Muscle of leg (tissue), 11 donors: ENCODE results near the gene DNM1. TPM values are rescaled to one million over a fixed set of nuclear protein-coding genes. Genes with fewer than 3 reads are reported as not detected.

Source experiments
- DNase-seq: peaks from one replicate; pipeline ENCODE4 v3.0.0; 2013
- H3K27ac ChIP-seq: one replicate; pipeline ENCODE4 v1.5.1; 2013; ENCODE audit warnings: mild to moderate bottlenecking, low read length, control low read depth
- H3K27me3 ChIP-seq: one replicate; pipeline ENCODE4 v1.6.1; 2013; ENCODE audit warnings: low read length; ENCODE audit not compliant: control insufficient read depth, insufficient read depth
- H3K36me3 ChIP-seq: one replicate; pipeline ENCODE4 v1.6.1; 2013; ENCODE audit warnings: low read length; ENCODE audit not compliant: control insufficient read depth, insufficient read depth
- H3K4me1 ChIP-seq: one replicate; pipeline ENCODE4 v1.6.1; 2013; ENCODE audit warnings: low read length; ENCODE audit not compliant: control insufficient read depth, insufficient read depth
- H3K4me3 ChIP-seq: one replicate; pipeline ENCODE4 v1.5.1; 2013; ENCODE audit warnings: low read length, control low read depth
- H3K9me3 ChIP-seq: replicated peaks from 2 replicates; pipeline ENCODE4 v1.6.1; 2013; ENCODE audit warnings: low read depth, low read length; ENCODE audit not compliant: control insufficient read depth
- WGBS: methylation state at CpG from one replicate; pipeline ENCODE4 v1.1.5; 2013; ENCODE audit warnings: missing lambda C conversion rate; ENCODE audit not compliant: insufficient coverage; 5-methylcytosine and 5-hydroxymethylcytosine counted together
- polyA plus RNA-seq, 8 donors: library from polyadenylated mRNA; unstranded; fragments of 120-200 nt; gene quantifications; one replicate each; pipeline versions ENCODE4 v1.2.1 to v1.2.3, GENCODE V29; 2013; ENCODE audit warnings: inconsistent platforms in 1 of 8, low replicate concordance in 1 of 8; ENCODE audit not compliant: insufficient read length in 8 of 8, insufficient read depth in 1 of 8
- total RNA-seq: library from RNA; stranded (reverse); fragments of 120-200 nt; gene quantifications from one replicate; pipeline ENCODE4 v1.2.4, GENCODE V29; 2013

Gene DNM1
- total and polyA plus RNA-seq, 9 donors: 18.5 to 75.6 (median 44.6) TPM

GRCh38 chr9:128250839-128251731, 47.9 kb downstream of the DNM1 start:
- Histone ChIP-seq H3K4me1 (peaks cover 35% of the 10 kb centered on the region), H3K9me3 (no peaks in the 10 kb centered on the region), H3K36me3 (peaks cover 42% of the 10 kb centered on the region), H3K27me3 (peaks cover 3% of the 10 kb centered on the region), H3K4me3 (peak overlapping the region; percentile 17), H3K27ac (peak overlapping the region; percentile 29)
- 21% methylated on average over 16 of the region's 43 CpGs for WGBS
- no peak for DNase-seq

- Histone ChIP-seq H3K27ac (no peak overlapping the region), H3K9me3 (no peaks in the 10 kb centered on the region), H3K4me1 (peaks cover 29% of the 10 kb centered on the region), H3K36me3 (peaks cover 45% of the 10 kb centered on the region), H3K4me3 (no peak overlapping the region), H3K27me3 (peaks cover 3% of the 10 kb centered on the region)
- DNase-seq: no peak
- WGBS: 40% methylated on average over 1 of the region's 3 CpGs
Measured at GRCh38 chr9:128251732-128252100, 48.5 kb downstream of the DNM1 start.

- Histone ChIP-seq H3K27ac (no peak overlapping the region), H3K9me3 (no peaks in the 10 kb centered on the region), H3K36me3 (peaks cover 46% of the 10 kb centered on the region), H3K27me3 (peaks cover 3% of the 10 kb centered on the region), H3K4me3 (no peak overlapping the region), H3K4me1 (peaks cover 21% of the 10 kb centered on the region)
- no peak for DNase-seq
- WGBS: 76% methylated on average over 21 of the region's 25 CpGs
Measured at GRCh38 chr9:128252317-128253139, 49.3 kb downstream of the DNM1 start.

- Histone ChIP-seq H3K27me3 (peaks cover 3% of the 10 kb centered on the region), H3K4me3 (no peak overlapping the region), H3K36me3 (peaks cover 50% of the 10 kb centered on the region), H3K27ac (no peak overlapping the region), H3K9me3 (no peaks in the 10 kb centered on the region), H3K4me1 (peaks cover 20% of the 10 kb centered on the region)
- 72% methylated on average over 27 of the region's 31 CpGs for WGBS
- DNase-seq: no peak
Measured at GRCh38 chr9:128253140-128253990, 50.2 kb downstream of the DNM1 start.

GRCh38 chr9:128253991-128254346, 50.8 kb downstream of the DNM1 start:
- 85% methylated on average over 3 of the region's 7 CpGs for whole genome bisulfite sequencing
- Histone ChIP-seq H3K9me3 (no peaks in the 10 kb centered on the region), H3K27me3 (peaks cover 3% of the 10 kb centered on the region), H3K4me1 (peaks cover 20% of the 10 kb centered on the region), H3K27ac (no peak overlapping the region), H3K4me3 (no peak overlapping the region), H3K36me3 (peaks cover 53% of the 10 kb centered on the region)
- DNase-seq: no peak

GRCh38 chr9:128254362-128254761, 51.2 kb downstream of the DNM1 start:
- no peak for DNase-seq
- 75% methylated on average over 16 of the region's 20 CpGs for WGBS
- peaks cover 20% of the 10 kb centered on the region for H3K4me1 ChIP-seq

GRCh38 chr9:128254855-128255759, 51.9 kb downstream of the DNM1 start:
- H3K27ac ChIP-seq: no peak overlapping the region
- WGBS: 48% methylated on average over 14 of the region's 18 CpGs
- no peaks in the 10 kb centered on the region for H3K9me3 ChIP-seq
- peak; percentile 68 for DNase-seq
- no peak overlapping the region for H3K4me3 ChIP-seq
- no peaks in the 10 kb centered on the region for H3K27me3 ChIP-seq
- peaks cover 20% of the 10 kb centered on the region for H3K4me1 ChIP-seq
- H3K36me3 ChIP-seq: peaks cover 59% of the 10 kb centered on the region

More at GRCh38 chr9:128254362-128254761, 51.2 kb downstream of the DNM1 start:
- Histone ChIP-seq H3K27me3 (peaks cover 3% of the 10 kb centered on the region), H3K9me3 (no peaks in the 10 kb centered on the region), H3K27ac (no peak overlapping the region), H3K4me3 (no peak overlapping the region), H3K36me3 (peaks cover 57% of the 10 kb centered on the region)

- 74% methylated on average over 15 of the region's 23 CpGs for WGBS
- no peak for DNase-seq
- H3K9me3 ChIP-seq: no peaks in the 10 kb centered on the region
- H3K4me1 ChIP-seq: peaks cover 5% of the 10 kb centered on the region
- H3K36me3 ChIP-seq: peaks cover 69% of the 10 kb centered on the region
- H3K27me3 ChIP-seq: no peaks in the 10 kb centered on the region
- H3K27ac ChIP-seq: no peak overlapping the region
- no peak overlapping the region for H3K4me3 ChIP-seq
Measured at GRCh38 chr9:128257086-128257825, 54.1 kb downstream of the DNM1 start.
